HS-27A (cell line): Measurements from ENCODE around the gene LIME1.
"Not testable (repeated sequence)": the region's sequence is repeated elsewhere in the genome, so short reads cannot be mapped to it uniquely, and the experiment has no call there.

Experiments
- DNase-seq: peaks from one replicate; pipeline ENCODE4 v3.0.0-alpha.2; 2012; ENCODE audit warnings: low read depth, missing footprints

Gene LIME1

GRCh38 chr20:63708301-63709148 lies 27.9 kb upstream of the LIME1 start:
- DNase-seq = no peak

DNA sequence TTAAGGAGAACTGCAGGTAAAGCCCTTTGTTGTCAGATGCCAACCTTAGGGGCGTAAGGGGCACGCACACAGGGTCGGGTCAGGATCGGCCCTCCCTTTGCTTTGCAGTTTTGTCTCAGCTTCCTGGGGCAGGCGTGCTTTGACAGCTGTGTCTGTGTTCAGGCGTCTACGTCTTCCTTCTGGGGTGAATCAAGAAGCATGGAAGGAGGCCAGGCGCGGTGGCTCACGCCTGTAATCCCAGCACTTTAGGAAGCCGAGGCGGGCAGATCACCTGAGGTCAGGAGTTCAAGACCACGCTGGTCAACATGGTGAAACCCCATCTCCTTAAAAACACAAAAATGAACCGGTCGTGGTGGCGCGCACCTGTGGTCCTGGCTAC lies 27.3 kb upstream of the LIME1 start:
- DNase-seq = no peak

DNA sequence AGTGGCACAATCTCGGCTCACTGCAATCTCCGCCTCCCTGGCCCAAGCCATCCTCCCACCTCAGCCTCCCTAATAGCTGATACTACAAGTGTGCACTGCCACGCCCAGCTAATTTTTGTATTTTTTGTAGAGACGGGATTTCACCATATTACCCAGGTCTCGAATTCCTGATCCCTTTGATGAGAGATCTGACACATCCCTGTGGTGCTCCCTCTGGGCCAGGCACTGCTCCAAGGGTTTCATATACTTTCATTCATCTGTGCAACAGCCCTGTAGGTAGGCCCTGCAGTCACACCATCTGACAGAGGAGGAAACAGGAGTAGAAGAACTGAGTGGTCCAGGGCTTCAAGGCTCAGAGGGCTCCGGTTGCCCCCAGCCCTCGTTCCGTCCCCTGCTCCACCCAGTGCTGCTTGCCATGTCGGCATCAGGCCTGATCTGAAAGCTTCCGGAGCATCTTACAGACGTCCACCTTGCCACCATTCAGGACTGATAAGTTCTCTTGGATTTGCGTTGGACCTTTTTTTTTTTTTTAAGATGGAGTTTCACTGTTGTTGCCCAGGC lies 25.3 kb upstream of the LIME1 start:
- DNase-seq = no peak

- DNase-seq = no peak
Observed at GRCh38 chr20:63712191-63712590, 24.3 kb upstream of the LIME1 start.

- no peak for DNase-seq
Observed at GRCh38 chr20:63714858-63715257, 21.6 kb upstream of the LIME1 start.

DNA sequence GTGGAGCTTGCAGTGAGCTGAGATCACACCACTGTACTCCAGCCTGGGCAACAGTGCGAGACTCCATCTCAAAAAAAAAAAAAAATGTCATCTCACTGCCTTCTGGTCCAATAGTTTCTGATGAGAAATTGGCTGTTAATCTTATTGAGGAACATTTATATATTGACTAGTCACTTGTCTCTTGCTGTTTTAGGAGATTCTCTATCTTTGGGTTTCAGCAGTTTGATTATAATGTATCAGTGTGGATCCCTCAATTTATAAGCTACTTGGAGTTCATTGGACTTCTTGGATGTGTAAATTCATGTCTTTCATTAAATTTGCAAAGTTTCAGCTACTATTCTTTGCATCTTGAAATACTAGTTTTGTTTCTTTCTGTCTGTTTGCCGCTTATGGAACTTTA lies 17.5 kb upstream of the LIME1 start:
- no peak for DNase-seq

DNA sequence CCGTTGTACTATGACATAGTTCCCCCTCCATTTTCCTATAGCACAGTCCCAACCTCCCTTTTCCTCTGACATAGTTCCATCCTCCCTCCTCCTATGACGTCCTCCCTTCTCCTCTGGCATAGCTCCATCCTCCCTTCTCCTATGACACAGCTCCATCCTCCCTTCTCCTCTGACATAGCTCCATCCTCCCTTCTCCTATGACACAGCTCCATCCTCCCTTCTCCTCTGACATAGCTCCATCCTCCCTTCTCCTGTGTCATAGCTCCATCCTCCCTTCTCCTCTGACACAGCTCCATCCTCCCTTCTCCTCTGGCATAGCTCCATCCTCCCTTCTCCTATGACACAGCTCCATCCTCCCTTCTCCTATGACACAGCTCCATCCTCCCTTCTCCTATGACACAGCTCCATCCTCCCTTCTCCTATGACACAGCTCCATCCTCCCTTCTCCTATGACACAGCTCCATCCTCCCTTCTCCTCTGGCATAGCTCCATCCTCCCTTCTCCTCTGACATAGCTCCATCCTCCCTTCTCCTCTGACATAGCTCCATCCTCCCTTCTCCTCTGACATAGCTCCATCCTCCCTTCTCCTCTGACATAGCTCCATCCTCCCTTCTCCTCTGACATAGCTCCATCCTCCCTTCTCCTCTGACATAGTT lies 13.4 kb upstream of the LIME1 start:
- not testable (repeated sequence) for DNase-seq

GRCh38 chr20:63730189-63730733 lies 6.2 kb upstream of the LIME1 start:
- DNase-seq = not testable (repeated sequence)

GRCh38 chr20:63731410-63731809 lies 5.1 kb upstream of the LIME1 start:
- DNase-seq = no peak

GRCh38 chr20:63732118-63733095 lies 4.1 kb upstream of the LIME1 start:
- no peak for DNase-seq

DNA sequence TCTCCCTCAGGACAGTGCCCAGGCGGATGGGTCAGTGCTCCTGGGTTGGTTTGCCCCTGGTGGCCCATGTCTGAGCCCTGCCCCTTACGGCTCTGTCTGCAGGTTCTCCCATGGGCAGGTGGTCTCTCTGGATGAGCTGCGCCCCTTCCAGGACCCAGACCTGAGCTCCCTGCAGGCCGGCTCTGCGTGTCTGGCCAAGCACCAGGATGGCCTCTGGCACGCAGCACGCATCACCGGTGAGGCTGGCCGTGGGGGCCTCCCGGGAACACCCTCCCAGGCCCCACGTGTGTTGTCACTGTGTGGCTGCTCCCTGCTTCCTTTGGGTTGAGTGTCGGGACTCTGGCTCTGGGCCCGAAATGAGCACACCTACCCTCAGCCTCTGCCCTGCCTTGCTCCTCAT lies 3.3 kb upstream of the LIME1 start:
- DNase-seq = no peak

GRCh38 chr20:63733579-63734081 lies 2.8 kb upstream of the LIME1 start:
- no peak for DNase-seq

- no peak for DNase-seq
Observed at GRCh38 chr20:63734111-63734945, 2.1 kb upstream of the LIME1 start.

DNA sequence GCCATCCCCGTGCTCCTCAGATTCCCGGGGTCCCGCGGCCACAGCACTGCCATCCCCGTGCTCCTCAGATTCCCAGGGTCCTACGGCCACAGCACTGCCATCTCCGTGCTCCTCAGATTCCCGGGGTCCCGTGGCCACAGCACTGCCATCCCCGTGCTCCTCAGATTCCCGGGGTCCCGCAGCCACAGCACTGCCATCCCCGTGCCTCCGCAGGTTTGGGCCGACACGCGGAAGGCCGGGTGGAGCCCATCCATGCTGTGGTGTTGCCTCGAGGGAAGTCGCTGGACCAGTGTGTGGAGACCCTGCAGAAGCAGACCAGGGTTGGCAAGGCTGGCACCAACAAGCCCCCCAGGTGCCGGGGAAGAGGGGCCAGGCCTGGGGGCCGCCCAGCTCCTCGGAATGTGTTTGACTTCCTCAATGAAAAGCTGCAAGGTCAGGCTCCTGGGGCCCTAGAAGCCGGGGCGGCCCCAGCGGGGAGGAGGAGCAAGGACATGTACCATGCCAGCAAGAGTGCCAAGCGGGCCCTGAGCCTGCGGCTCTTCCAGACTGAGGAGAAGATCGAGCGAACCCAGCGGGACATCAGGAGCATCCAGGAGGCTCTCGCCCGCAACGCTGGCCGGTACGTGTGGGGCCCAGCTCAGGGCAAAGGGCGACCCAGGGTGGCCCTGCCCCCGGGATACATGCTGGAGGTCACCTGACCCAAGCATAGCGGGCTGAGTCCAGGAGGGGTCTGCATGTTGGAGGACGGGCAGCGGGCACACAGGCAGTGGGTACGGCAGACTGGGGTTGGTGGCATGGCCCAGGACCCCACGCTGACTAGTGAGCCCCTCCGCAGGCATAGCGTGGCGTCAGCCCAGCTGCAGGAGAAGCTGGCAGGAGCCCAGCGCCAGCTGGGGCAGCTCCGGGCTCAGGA lies 1.3 kb upstream of the LIME1 start:
- DNase-seq = no peak

GRCh38 chr20:63736893-63737694 lies 630 bp downstream of the LIME1 start:
- no peak for DNase-seq

DNA sequence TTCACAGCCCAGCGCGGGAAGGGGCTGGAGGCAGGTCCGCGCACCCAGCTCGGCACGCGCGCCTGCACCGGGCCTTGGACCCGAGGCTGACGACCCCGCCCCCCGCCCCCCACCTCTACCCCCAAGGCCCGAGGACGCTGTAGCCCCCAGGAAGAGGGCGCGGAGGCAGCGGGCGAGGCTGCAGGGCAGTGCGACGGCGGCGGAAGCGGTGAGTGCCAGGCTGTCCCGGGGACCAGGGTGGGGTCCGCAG lies 1.2 kb downstream of the LIME1 start:
- no peak for DNase-seq

GRCh38 chr20:63737945-63738686 lies 1.7 kb downstream of the LIME1 start:
- DNase-seq = no peak

DNA sequence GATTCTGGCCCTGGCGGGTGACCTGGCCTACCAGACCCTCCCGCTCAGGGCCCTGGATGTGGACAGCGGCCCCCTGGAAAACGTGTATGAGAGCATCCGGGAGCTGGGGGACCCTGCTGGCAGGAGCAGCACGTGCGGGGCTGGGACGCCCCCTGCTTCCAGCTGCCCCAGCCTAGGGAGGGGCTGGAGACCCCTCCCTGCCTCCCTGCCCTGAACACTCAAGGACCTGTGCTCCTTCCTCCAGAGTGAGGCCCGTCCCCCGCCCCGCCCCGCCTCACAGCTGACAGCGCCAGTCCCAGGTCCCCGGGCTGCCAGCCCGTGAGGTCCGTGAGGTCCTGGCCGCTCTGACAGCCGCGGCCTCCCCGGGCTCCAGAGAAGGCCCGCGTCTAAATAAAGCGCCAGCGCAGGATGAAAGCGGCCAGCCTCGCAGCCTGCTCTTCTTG lies 2.2 kb downstream of the LIME1 start:
- no peak for DNase-seq
